ENCODE results near the gene CLN5. TPM values are rescaled to one million over a fixed set of nuclear protein-coding genes. Genes with fewer than 3 reads are reported as not detected.
A peak's percentile ranks its signal among the peaks of the same experiment; 100 is the strongest.

CLN5 gene
- total and polyA plus RNA-seq, 2 experiments from 2014 or later: 35.9 to 36.4 TPM

GRCh38 chr13:77028202-77028601 is 36.3 kb downstream of the CLN5 start:
- Histone ChIP-seq H3K4me1 (ENCODE audit: insufficient read depth) (peaks cover 27% of the 10 kb centered on the region), H3K27me3 (replicated peaks; ENCODE audit: insufficient read depth) (no peaks in the 10 kb centered on the region), H3K9me2 (ENCODE audit: insufficient read depth) (no peaks in the 10 kb centered on the region), H3K36me3 (ENCODE audit: low read depth) (no peaks in the 10 kb centered on the region), H2AFZ (peak overlapping the region; percentile 92), H3K27ac (peak overlapping the region; percentile 95), H3K4me2 (ENCODE audit: unreplicated experiment) (peak overlapping the region; percentile 82), H4K20me1 (ENCODE audit: insufficient read depth) (peaks cover 13% of the 10 kb centered on the region; the same call in 1 of the 2 replicates), H3K9me3 (ENCODE audit: low read depth) (no peaks in the 10 kb centered on the region), H3K9ac (peak overlapping the region; percentile 99), H3K4me3 (peak overlapping the region; percentile 93), H3F3A (ENCODE audit: insufficient read depth) (peaks cover 19% of the 10 kb centered on the region), H3K79me2 (ENCODE audit: insufficient read depth) (peaks cover 42% of the 10 kb centered on the region)
- in situ Hi-C loops (cut with MboI): no loop called here
- TF ChIP-seq EZH2phosphoT487 (IDR thresholded peaks at IDR 0.05; ENCODE audit: insufficient read depth, low read depth) (no peak), EZH2 (IDR thresholded peaks at IDR 0.05; ENCODE audit: insufficient read depth, poor library complexity, severe bottlenecking) (no peak)
- DNase-seq: peak; percentile 76
- 19 to 22% methylated on average over 5 of the region's 5 CpGs for whole genome bisulfite sequencing, 2 experiments (ENCODE audit: low coverage in 1 of 2, low lambda C conversion rate in 2 of 2, missing lambda C conversion rate in 2 of 2)

DNA sequence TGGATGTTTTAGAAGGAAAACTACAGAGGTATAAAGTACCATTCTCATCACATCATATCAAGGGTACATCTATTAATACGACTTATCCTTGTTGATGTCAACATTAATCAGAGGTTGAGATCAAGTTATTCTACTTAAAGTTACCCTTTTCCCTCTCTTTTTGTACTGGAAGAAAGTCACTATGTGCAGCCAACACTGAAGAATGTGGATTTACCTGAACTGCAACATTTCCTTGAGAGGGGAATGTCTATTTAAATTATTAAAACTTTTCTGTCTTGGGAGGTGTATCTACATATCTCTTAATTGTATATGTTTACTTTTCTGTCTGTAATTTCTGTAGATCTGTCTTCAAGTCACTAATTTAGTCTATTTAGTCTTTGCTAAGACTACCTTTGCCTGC is 37.6 kb downstream of the CLN5 start:
- no peaks in the 10 kb centered on the region for H3K36me3 ChIP-seq (ENCODE audit: low read depth)
- no peaks in the 10 kb centered on the region for H3K9me3 ChIP-seq (ENCODE audit: low read depth)
- no peak for DNase-seq
- WGBS, 2 experiments (ENCODE audit: low coverage in 1 of 2, low lambda C conversion rate in 2 of 2, missing lambda C conversion rate in 2 of 2): 91 to 98% methylated on average over 1 of the region's 1 CpG
- in situ Hi-C loops (cut with MboI): no loop called here
- peaks cover 16% of the 10 kb centered on the region for H3F3A ChIP-seq (ENCODE audit: insufficient read depth)
- H4K20me1 ChIP-seq (ENCODE audit: insufficient read depth): 0 out of 2 replicates have a peak, but pooled peaks cover 3% of the 10 kb centered on the region
- TF ChIP-seq EZH2 (IDR thresholded peaks at IDR 0.05; ENCODE audit: insufficient read depth, poor library complexity, severe bottlenecking) (no peak), EZH2phosphoT487 (IDR thresholded peaks at IDR 0.05; ENCODE audit: insufficient read depth, low read depth) (no peak)
- H3K4me2 ChIP-seq (ENCODE audit: unreplicated experiment): no peak overlapping the region
- no peak overlapping the region for H2AFZ ChIP-seq
- H3K4me3 ChIP-seq: no peak overlapping the region
- H3K79me2 ChIP-seq (ENCODE audit: insufficient read depth): peaks cover 30% of the 10 kb centered on the region
- no peak overlapping the region for H3K27ac ChIP-seq
- H3K9me2 ChIP-seq (ENCODE audit: insufficient read depth): no peaks in the 10 kb centered on the region
- peaks cover 19% of the 10 kb centered on the region for H3K4me1 ChIP-seq (ENCODE audit: insufficient read depth)
- no peaks in the 10 kb centered on the region for H3K27me3 ChIP-seq (replicated peaks; ENCODE audit: insufficient read depth)
- no peak overlapping the region for H3K9ac ChIP-seq

- H3K27me3 ChIP-seq (replicated peaks; ENCODE audit: insufficient read depth): no peaks in the 10 kb centered on the region
- in situ Hi-C loops (cut with MboI): no loop called here
- peaks cover 16% of the 10 kb centered on the region for H3K4me1 ChIP-seq (ENCODE audit: insufficient read depth)
- peaks cover 19% of the 10 kb centered on the region for H3F3A ChIP-seq (ENCODE audit: insufficient read depth)
- no peak for DNase-seq
- H4K20me1 ChIP-seq (ENCODE audit: insufficient read depth): no peaks in the 10 kb centered on the region
- H3K9ac ChIP-seq: no peak overlapping the region
- H3K36me3 ChIP-seq (ENCODE audit: low read depth): no peaks in the 10 kb centered on the region
- H3K4me2 ChIP-seq (ENCODE audit: unreplicated experiment): no peak overlapping the region
- H3K4me3 ChIP-seq: no peak overlapping the region
- no peak overlapping the region for H2AFZ ChIP-seq
- H3K9me3 ChIP-seq (ENCODE audit: low read depth): no peaks in the 10 kb centered on the region
- 0 out of 2 replicates have a peak, but pooled peaks cover 8% of the 10 kb centered on the region for H3K79me2 ChIP-seq (ENCODE audit: insufficient read depth)
- H3K27ac ChIP-seq: no peak overlapping the region
- WGBS, 2 experiments (ENCODE audit: low coverage in 1 of 2, low lambda C conversion rate in 2 of 2, missing lambda C conversion rate in 2 of 2): 89 to 92% methylated on average over 6 of the region's 6 CpGs
- no peaks in the 10 kb centered on the region for H3K9me2 ChIP-seq (ENCODE audit: insufficient read depth)
- TF ChIP-seq EZH2 (IDR thresholded peaks at IDR 0.05; ENCODE audit: insufficient read depth, poor library complexity, severe bottlenecking) (no peak), EZH2phosphoT487 (IDR thresholded peaks at IDR 0.05; ENCODE audit: insufficient read depth, low read depth) (no peak)
Measured at GRCh38 chr13:77031656-77032243, 39.9 kb downstream of the CLN5 start.

DNA sequence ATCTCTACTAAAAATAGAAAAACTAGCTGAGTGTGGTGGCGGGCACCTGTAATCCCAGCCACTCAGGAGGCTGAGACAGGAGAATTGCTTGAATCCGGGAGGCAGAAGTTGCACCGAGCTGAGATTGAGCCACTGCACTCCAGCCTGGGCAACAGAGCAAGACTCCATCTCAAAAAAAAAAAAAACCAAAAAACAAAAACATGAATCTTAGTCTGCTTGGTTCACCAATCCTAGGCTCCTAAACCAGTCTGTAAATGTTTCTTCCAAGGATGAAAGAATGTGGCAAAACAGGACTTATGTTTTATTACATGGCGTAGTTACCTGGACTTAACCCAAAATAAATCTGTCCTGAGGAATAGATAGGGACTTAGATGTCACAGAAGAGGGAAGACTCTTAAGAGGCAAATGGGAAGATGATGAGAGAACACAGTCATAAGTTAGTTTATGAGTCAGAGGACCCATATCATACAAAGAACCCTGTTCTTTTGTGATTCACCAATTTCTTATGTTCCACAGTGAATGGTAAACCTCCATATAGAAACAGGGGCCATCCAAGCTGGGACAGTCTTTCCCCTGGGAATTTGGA is 41.9 kb downstream of the CLN5 start:
- peak; percentile 59 for DNase-seq
- Histone ChIP-seq H4K20me1 (ENCODE audit: insufficient read depth) (no peaks in the 10 kb centered on the region), H3K9me2 (ENCODE audit: insufficient read depth) (no peaks in the 10 kb centered on the region), H3K27ac (no peak overlapping the region), H3K4me1 (ENCODE audit: insufficient read depth) (peaks cover 8% of the 10 kb centered on the region; the same call in 1 of the 2 replicates), H2AFZ (no peak overlapping the region), H3K4me2 (ENCODE audit: unreplicated experiment) (no peak overlapping the region), H3K27me3 (replicated peaks; ENCODE audit: insufficient read depth) (no peaks in the 10 kb centered on the region), H3K36me3 (ENCODE audit: low read depth) (no peaks in the 10 kb centered on the region), H3K79me2 (ENCODE audit: insufficient read depth) (0 out of 2 replicates have a peak, but pooled peaks cover 6% of the 10 kb centered on the region), H3F3A (ENCODE audit: insufficient read depth) (0 out of 2 replicates have a peak, but pooled peaks cover 6% of the 10 kb centered on the region), H3K9ac (no peak overlapping the region), H3K9me3 (ENCODE audit: low read depth) (no peaks in the 10 kb centered on the region), H3K4me3 (no peak overlapping the region)
- no peak for TF ChIP-seq EZH2phosphoT487 (IDR thresholded peaks at IDR 0.05; ENCODE audit: insufficient read depth, low read depth)
- no peak for TF ChIP-seq EZH2 (IDR thresholded peaks at IDR 0.05; ENCODE audit: insufficient read depth, poor library complexity, severe bottlenecking)
- 89 to 95% methylated on average over 4 of the region's 4 CpGs for WGBS, 2 experiments (ENCODE audit: low coverage in 1 of 2, low lambda C conversion rate in 2 of 2, missing lambda C conversion rate in 2 of 2)
- in situ Hi-C loops (cut with MboI): no loop called here

Measured in GM23248 (cell line).